ENCODE data around the gene ZFP69. TPM values are rescaled to one million over a fixed set of nuclear protein-coding genes. Genes with fewer than 3 reads are reported as not detected.

ZFP69 gene
- total and polyA plus RNA-seq, 2 of the 4 experiments (the other 2 are of a cell fraction), result 1.2 to 1.6 TPM

GRCh38 chr1:40449684-40450494, 27.2 kb upstream of the ZFP69 start, which contains the start of gene ZFP69B:
Gene ZFP69B (plus strand): TSS chr1:40450476. CDS start chr1:40450962, 486 bp downstream.
- Histone ChIP-seq H3K4me2 (ENCODE audit: low read depth, low read length) (peak within 1 kb of the TSS; percentile 94), H3K9me1 (ENCODE audit: insufficient read depth, low read length) (no peaks in the 10 kb centered on the region), H3K27me3 (ENCODE audit: control insufficient read depth, insufficient read depth, low read length) (no peaks in the 10 kb centered on the region), H2BK15ac (ENCODE audit: low read depth, low read length) (peak within 1 kb of the TSS; percentile 41; the same call in 2 of the 3 replicates), H2BK5ac (ENCODE audit: low read depth, low read length, poor library complexity, severe bottlenecking) (peak within 1 kb of the TSS; percentile 80), H2BK120ac (ENCODE audit: low read depth, low read length) (peak within 1 kb of the TSS; percentile 83), H3K4me1 (ENCODE audit: control insufficient read depth, insufficient read depth, low read length) (no peaks in the 10 kb centered on the region), H2AFZ (replicated peaks; ENCODE audit: low read length, poor library complexity) (peak within 1 kb of the TSS; percentile 96), H4K20me1 (ENCODE audit: insufficient read depth, low read length) (no peaks in the 10 kb centered on the region), H2AK5ac (ENCODE audit: low read depth, low read length) (peak within 1 kb of the TSS; percentile 31), H3K9ac (ENCODE audit: low read depth, low read length) (peak within 1 kb of the TSS; percentile 83), H3K4me3 (ENCODE audit: insufficient read depth, low read depth, low read length) (peak within 1 kb of the TSS; percentile 72), H3K79me1 (ENCODE audit: low read depth in 1 of 2, low read length in 2 of 2) (peaks cover 6 to 10% of the 10 kb centered on the region in 2 experiments; a peak in 3 of 4 replicates), H4K5ac (ENCODE audit: low read depth, low read length) (peak within 1 kb of the TSS; percentile 88), H3K23ac (ENCODE audit: low read depth, low read length) (peak within 1 kb of the TSS; percentile 89), H2AK9ac (replicated peaks; ENCODE audit: low read depth, low read length, poor library complexity) (peak within 1 kb of the TSS; percentile 73), H3K14ac (replicated peaks; ENCODE audit: low read depth, low read length) (peak within 1 kb of the TSS; percentile 81), H4K91ac (ENCODE audit: insufficient read depth, low read depth, low read length) (peak within 1 kb of the TSS; percentile 90), H3K56ac (ENCODE audit: extremely low read depth, insufficient read depth, low read length) (peak within 1 kb of the TSS; percentile 72), H3K4ac (ENCODE audit: low read depth, low read length) (peak within 1 kb of the TSS; percentile 68), H4K8ac (ENCODE audit: low read depth in 2 of 2, low read length in 2 of 2) (peak within 1 kb of the TSS; percentile 86 to 92), H3K27ac (ENCODE audit: insufficient read depth, low read length) (peak within 1 kb of the TSS; percentile 84), H2BK20ac (ENCODE audit: low read depth, low read length) (peak within 1 kb of the TSS; percentile 82), H3K9me3 (ENCODE audit: control insufficient read depth, insufficient read depth, low read length) (peaks cover 21% of the 10 kb centered on the region), H3K36me3 (ENCODE audit: control insufficient read depth, insufficient read depth, low read length) (0 out of 2 replicates have a peak, but pooled peaks cover 2% of the 10 kb centered on the region), H3K18ac (ENCODE audit: low read depth, low read length) (peak within 1 kb of the TSS; percentile 80)
- BruUV-seq (replicated peaks), result no TSS peak
- 1% methylated on average over 26 of the region's 64 CpGs; no CpG with 5 or more reads in 1 of the 2 experiments for WGBS, 2 experiments (ENCODE audit: extremely low coverage in 2 of 2, insufficient read length in 1 of 2)
- peak; percentile 97 for ATAC-seq (ENCODE audit: low read depth)
- POLR2A ChIA-PET (ENCODE audit: unreplicated experiment), result no interaction called here
- peak; percentile 92 for DNase-seq
- intact Hi-C loops (cut with micrococcal nuclease) (no loop called here), in situ Hi-C loops (cut with MboI; ENCODE audit: low sequenced_read_pairs) (no loop called here), dilution Hi-C loops (cut with HindIII; ENCODE audit: low sequenced_read_pairs, unreplicated experiment) (no loop called here)
- CTCF ChIA-PET, result interaction anchor here (1.2 kb wide), 1 partner anchor 296 kb away, joined by 4 read pairs; no protein-coding TSS in a partner anchor
- TF ChIP-seq MAZ (IDR thresholded peaks at IDR 0.05; ENCODE audit: borderline replicate concordance, low read depth, low read length) (peak; percentile 93), MXI1 (IDR thresholded peaks at IDR 0.05; ENCODE audit: borderline replicate concordance, low read depth, low read length) (peak; percentile 63; the same call in 1 of the 2 replicates), FOS (IDR thresholded peaks at IDR 0.05; ENCODE audit: low read depth, low read length) (no peak), CEBPB (IDR thresholded peaks at IDR 0.05; ENCODE audit: low read depth, low read length) (no peak), MAFK (IDR thresholded peaks at IDR 0.05; ENCODE audit: low read depth, low read length) (0 out of 2 replicates have a peak, but pooled peaks have one; percentile 0), BHLHE40 (IDR thresholded peaks at IDR 0.05; ENCODE audit: low read depth, low read length) (peak; percentile 74), RFX5 (IDR thresholded peaks at IDR 0.05; ENCODE audit: low read depth, low read length) (no peak), POLR2A (IDR thresholded peaks at IDR 0.05; ENCODE audit: low read depth, low read length) (peak; percentile 73), SMC3 (IDR thresholded peaks at IDR 0.05; ENCODE audit: low read depth, low read length) (no peak), RCOR1 (IDR thresholded peaks at IDR 0.05; ENCODE audit: insufficient replicate concordance, low read length) (peak; percentile 81), RAD21 (IDR thresholded peaks at IDR 0.05; ENCODE audit: low read length) (no peak)
- TF ChIP-seq, protein P1, sequence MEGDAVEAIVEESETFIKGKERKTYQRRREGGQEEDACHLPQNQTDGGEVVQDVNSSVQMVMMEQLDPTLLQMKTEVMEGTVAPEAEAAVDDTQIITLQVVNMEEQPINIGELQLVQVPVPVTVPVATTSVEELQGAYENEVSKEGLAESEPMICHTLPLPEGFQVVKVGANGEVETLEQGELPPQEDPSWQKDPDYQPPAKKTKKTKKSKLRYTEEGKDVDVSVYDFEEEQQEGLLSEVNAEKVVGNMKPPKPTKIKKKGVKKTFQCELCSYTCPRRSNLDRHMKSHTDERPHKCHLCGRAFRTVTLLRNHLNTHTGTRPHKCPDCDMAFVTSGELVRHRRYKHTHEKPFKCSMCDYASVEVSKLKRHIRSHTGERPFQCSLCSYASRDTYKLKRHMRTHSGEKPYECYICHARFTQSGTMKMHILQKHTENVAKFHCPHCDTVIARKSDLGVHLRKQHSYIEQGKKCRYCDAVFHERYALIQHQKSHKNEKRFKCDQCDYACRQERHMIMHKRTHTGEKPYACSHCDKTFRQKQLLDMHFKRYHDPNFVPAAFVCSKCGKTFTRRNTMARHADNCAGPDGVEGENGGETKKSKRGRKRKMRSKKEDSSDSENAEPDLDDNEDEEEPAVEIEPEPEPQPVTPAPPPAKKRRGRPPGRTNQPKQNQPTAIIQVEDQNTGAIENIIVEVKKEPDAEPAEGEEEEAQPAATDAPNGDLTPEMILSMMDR (conservative IDR thresholded peaks at IDR 0.05; ENCODE audit: low read depth, low read length), result peak; percentile 12; the same call in 1 of the 2 replicates
- TF ChIP-seq, protein P2, sequence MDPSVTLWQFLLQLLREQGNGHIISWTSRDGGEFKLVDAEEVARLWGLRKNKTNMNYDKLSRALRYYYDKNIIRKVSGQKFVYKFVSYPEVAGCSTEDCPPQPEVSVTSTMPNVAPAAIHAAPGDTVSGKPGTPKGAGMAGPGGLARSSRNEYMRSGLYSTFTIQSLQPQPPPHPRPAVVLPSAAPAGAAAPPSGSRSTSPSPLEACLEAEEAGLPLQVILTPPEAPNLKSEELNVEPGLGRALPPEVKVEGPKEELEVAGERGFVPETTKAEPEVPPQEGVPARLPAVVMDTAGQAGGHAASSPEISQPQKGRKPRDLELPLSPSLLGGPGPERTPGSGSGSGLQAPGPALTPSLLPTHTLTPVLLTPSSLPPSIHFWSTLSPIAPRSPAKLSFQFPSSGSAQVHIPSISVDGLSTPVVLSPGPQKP (IDR thresholded peaks at IDR 0.05; ENCODE audit: borderline replicate concordance, low read depth, low read length), result no peak
- TF ChIP-seq, protein P3, sequence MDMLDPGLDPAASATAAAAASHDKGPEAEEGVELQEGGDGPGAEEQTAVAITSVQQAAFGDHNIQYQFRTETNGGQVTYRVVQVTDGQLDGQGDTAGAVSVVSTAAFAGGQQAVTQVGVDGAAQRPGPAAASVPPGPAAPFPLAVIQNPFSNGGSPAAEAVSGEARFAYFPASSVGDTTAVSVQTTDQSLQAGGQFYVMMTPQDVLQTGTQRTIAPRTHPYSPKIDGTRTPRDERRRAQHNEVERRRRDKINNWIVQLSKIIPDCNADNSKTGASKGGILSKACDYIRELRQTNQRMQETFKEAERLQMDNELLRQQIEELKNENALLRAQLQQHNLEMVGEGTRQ (IDR thresholded peaks at IDR 0.05; ENCODE audit: low read depth, low read length), result no peak
